Measurements from ENCODE around the gene GALNT12.

GALNT12 gene

GRCh38 chr9:98796364-98797101, 10.9 kb upstream of the GALNT12 start, which contains the start of gene ANKS6:
Gene ANKS6 (minus strand): TSS chr9:98796555. CDS start chr9:98796491, 64 bp downstream.
- TF ChIP-seq CTCF (conservative IDR thresholded peaks at IDR 0.05; ENCODE audit: low read length) = peak; percentile 11; the same call in 1 of the 2 replicates
- peak within 1 kb of the TSS; percentile 64 for H3K4me3 ChIP-seq (ENCODE audit: low read length)
- DNase-seq (ENCODE audit: low read depth) = peak; percentile 67

- H3K4me3 ChIP-seq (ENCODE audit: low read length) = no peak overlapping the region
- TF ChIP-seq CTCF (conservative IDR thresholded peaks at IDR 0.05; ENCODE audit: low read length) = no peak
- no peak for DNase-seq (ENCODE audit: low read depth)
These were observed 10.0 kb upstream of the GALNT12 start for GRCh38 chr9:98797491-98797890.

GRCh38 chr9:98798254-98798653, 9.2 kb upstream of the GALNT12 start:
- no peak for DNase-seq (ENCODE audit: low read depth)
- no peak overlapping the region for H3K4me3 ChIP-seq (ENCODE audit: low read length)
- no peak for TF ChIP-seq CTCF (conservative IDR thresholded peaks at IDR 0.05; ENCODE audit: low read length)

- no peak overlapping the region for H3K4me3 ChIP-seq (ENCODE audit: low read length)
- no peak for DNase-seq (ENCODE audit: low read depth)
- no peak for TF ChIP-seq CTCF (conservative IDR thresholded peaks at IDR 0.05; ENCODE audit: low read length)
These were observed 5.9 kb upstream of the GALNT12 start for GRCh38 chr9:98801561-98801960.

GRCh38 chr9:98801969-98802371, 5.5 kb upstream of the GALNT12 start:
- H3K4me3 ChIP-seq (ENCODE audit: low read length) = no peak overlapping the region
- DNase-seq (ENCODE audit: low read depth) = peak; percentile 15
- no peak for TF ChIP-seq CTCF (conservative IDR thresholded peaks at IDR 0.05; ENCODE audit: low read length)

GRCh38 chr9:98804083-98804482, 3.4 kb upstream of the GALNT12 start:
- TF ChIP-seq CTCF (conservative IDR thresholded peaks at IDR 0.05; ENCODE audit: low read length) = no peak
- H3K4me3 ChIP-seq (ENCODE audit: low read length) = no peak overlapping the region
- DNase-seq (ENCODE audit: low read depth) = no peak

All from AG10803 (cell line).